AG09309 (cell line): ENCODE data around the gene CDKN1C.

Experiments used
- DNase-seq: peaks from one replicate; pipeline ENCODE4 v3.0.0-alpha.2; 2010; ENCODE audit warnings: low read depth
- H3K4me3 ChIP-seq: 2 replicates; pipeline ENCODE4 v1.5.1; 2011; ENCODE audit warnings: mild to moderate bottlenecking, low read depth, low read length, moderate library complexity; ENCODE audit not compliant: control insufficient read depth
- TF ChIP-seq, protein P1 (sequence below): IDR thresholded peaks from 2 replicates; pipeline ENCODE4 v1.5.1; 2011; ENCODE audit warnings: mild to moderate bottlenecking, low read depth, low read length, inconsistent platforms; ENCODE audit not compliant: insufficient read depth, control insufficient read depth; ENCODE audit errors: missing control alignments

CDKN1C gene

DNA sequence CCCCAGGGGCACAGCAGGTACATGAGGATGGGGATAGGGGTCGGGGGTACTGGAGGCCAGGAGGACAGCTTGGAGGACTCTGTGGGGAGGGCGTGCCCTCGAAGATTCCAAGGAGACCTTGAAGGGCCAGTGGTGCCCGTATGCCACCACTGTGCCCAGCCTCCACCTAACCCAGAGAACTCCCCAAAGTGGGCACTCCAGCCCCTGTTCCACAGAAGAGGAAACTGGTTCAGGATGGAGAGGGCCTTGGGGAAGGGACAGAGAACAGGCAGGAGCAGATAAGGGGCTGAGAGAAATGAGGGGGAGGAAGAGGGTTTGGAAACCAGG, 45.8 kb upstream of the CDKN1C start:
- TF ChIP-seq, protein P1, sequence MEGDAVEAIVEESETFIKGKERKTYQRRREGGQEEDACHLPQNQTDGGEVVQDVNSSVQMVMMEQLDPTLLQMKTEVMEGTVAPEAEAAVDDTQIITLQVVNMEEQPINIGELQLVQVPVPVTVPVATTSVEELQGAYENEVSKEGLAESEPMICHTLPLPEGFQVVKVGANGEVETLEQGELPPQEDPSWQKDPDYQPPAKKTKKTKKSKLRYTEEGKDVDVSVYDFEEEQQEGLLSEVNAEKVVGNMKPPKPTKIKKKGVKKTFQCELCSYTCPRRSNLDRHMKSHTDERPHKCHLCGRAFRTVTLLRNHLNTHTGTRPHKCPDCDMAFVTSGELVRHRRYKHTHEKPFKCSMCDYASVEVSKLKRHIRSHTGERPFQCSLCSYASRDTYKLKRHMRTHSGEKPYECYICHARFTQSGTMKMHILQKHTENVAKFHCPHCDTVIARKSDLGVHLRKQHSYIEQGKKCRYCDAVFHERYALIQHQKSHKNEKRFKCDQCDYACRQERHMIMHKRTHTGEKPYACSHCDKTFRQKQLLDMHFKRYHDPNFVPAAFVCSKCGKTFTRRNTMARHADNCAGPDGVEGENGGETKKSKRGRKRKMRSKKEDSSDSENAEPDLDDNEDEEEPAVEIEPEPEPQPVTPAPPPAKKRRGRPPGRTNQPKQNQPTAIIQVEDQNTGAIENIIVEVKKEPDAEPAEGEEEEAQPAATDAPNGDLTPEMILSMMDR = no peak
- no peak overlapping the region for H3K4me3 ChIP-seq
- DNase-seq = no peak

GRCh38 chr11:2930704-2931419, 45.3 kb upstream of the CDKN1C start:
- TF ChIP-seq, protein P1 = peak; percentile 59
- H3K4me3 ChIP-seq = peak overlapping the region; percentile 86
- DNase-seq = no peak

DNA sequence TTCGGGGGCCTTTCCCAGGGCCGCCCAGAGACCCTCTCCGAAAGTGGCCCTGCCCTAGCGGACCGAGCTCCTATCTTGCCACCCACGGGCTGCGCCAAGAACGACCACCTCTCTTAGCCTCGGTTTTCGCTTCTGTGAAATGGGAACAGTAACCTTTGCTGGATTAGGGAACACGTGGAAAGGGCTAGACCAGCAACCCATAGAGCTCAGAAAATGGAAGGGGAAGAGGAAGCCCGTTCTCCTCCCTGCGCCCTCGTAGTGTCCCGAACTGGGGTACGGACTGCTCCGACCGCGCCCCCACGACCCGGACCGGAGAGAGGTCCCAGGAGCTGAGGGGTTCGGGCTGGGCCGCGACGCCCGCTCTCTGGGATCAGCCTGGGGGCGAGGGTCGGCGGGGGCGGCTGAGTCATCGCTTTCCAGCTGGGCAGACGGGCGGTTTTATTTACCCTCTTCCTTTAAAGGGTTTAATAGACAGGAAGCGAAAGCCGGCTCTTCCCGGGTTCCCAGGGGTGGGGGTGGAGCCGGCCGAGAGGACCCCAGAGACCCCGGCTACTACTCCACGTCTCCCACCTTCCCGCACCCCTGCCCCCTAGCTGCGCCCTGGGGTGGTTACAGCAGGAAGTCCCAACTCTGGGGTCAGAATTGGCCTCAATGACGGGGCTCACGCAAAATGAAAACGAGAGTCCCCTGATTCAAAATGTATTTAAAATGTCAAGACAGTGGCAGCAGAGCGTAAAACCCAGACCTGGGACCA, 44.6 kb upstream of the CDKN1C start:
- peak overlapping the region; percentile 86 for H3K4me3 ChIP-seq
- DNase-seq = no peak
- TF ChIP-seq, protein P1 = peak; percentile 58

GRCh38 chr11:2929531-2929949, 44.0 kb upstream of the CDKN1C start:
- TF ChIP-seq, protein P1 = no peak
- no peak for DNase-seq
- peak overlapping the region; percentile 86 for H3K4me3 ChIP-seq

- TF ChIP-seq, protein P1 = no peak
- no peak for DNase-seq
- peak within 1 kb of the TSS; percentile 86 for H3K4me3 ChIP-seq
These were observed 43.3 kb upstream of the CDKN1C start, which contains the start of gene PHLDA2 for GRCh38 chr11:2928605-2929530. Gene PHLDA2 (minus strand): TSS chr11:2929420. CDS start chr11:2929364, 56 bp downstream.
